Measurements from ENCODE around the gene PEX6. TPM values are rescaled to one million over a fixed set of nuclear protein-coding genes. Genes with fewer than 3 reads are reported as not detected.

Gene PEX6
- total RNA-seq, 1 donor from 2014 or later = 13.4 TPM

DNA sequence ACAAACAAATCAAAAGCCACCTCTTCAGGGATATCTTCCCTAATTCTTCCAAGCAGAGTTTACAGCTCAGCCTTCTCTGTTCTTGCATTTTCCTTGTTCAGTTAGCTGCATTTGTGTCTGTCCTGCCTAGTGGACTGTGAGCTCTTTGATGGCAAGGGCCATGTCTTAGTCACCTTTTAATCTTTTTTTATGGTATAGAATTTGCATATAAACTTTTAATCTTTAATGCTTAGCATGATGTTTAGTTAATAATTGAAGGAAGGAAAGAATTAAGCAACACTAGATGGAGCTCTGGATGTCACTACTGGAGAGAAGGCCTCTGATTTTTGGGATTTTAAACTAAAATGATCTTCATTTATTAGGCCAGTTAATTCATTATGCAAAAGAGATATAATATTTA, 17.5 kb upstream of the PEX6 start:
- no peak for DNase-seq (ENCODE audit: low spot score)

DNA sequence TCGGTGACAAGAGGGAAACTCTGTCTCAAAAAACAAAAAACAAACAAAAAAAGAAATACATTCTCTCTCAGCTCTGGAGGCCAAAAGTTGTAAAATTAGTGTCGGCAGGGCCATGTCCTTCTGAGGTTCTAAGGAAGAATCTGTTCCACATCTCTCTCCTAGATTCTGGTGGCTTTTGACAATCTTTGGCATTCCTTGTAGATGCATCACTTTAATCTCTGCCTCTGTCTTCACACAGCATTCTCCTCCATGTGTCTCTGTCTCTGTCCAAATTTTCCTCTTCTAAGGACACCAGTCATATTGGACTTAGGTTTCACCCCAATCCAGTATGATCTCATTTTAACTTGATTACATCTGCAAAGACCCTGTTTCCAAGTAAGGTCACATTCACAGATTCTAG, 14.5 kb upstream of the PEX6 start:
- no peak for DNase-seq (ENCODE audit: low spot score)

DNA sequence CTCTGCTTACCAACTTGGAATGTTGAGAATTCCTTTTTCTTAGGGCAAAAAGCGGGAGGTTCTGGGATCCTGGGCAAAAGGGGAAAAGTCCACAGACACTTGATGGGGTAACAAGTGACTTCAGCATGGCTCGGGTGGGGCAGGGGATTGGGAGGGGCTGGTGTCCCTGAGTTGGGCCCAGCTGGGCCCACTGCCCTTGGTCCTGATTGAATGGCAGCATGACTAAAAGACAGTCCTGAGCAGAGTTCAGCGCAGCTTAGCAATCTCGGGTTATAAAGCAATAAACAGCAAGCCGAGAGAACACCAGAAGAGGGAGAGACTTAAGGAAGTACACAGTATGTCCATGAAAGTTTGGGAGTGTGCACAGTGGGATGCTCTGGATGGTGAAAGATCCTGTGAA, 10.9 kb upstream of the PEX6 start:
- DNase-seq (ENCODE audit: low spot score) = no peak

DNA sequence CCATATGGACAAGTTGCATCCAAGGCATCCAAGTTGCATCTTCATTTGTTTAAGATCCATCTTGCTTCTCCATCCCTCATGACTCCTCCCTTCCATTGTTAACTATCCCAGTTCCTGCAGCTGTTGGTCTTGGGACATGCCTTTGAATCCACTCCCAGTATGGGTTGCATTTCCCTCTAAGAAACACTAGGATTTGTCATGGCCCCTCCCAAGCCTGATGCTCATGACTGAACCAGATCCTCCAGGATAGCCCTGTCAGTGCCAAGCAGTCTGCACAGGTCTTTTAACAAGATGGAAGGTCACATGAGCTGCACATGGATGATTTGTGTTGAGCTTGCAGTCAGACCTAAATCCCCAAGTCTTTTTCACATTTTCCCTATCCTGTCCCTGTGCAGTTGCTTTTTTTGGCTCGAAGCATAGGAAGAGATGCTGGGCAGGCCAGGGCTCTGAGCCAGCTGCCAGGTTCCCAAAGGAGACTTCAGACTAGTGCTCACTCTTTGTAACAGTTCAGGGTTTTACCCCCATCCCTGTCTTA, 9.6 kb upstream of the PEX6 start:
- no peak for DNase-seq (ENCODE audit: low spot score)

DNA sequence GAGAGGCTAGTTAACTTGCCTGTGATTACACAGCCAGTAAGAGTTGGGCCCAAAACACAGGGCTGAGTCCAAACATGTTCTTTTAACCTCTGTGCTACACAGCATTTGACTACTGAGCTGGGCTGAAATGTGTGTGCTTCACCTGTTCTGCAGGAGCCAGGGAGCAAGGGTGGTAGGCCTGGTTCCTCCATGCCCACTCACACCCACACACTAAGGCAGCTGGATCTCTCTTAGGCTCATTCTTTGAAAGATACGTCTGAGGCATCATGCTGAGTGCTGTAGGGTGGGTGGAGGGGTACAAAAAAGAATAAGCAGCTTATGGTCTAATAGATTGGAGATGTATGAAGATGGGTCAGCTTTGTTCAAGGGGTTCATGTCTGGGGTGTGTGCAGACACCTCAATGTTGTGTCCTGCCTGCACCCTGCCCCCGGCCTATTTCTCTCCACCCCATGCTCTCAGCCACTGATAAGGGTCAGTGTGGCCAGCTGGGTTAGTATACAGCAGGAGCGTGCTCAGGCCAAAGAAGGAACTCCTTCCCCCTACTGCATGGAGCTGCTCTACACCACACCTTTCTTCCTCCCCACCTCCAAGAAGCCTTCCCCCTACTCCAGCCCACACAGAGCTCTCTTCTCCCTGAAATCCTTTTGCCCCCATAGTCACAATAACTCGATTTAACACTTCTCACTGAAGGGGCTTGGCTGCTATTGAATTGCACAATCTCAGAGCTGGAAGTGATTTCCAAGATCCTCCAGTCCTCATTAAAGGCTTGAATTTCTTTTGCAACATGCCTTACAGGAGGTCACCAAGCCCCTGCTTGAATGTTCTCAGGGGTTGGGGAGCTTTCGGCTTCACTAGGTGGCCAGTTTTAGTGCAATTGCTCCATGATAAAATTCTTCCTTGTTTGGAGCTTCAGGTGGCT, 8.8 kb upstream of the PEX6 start:
- DNase-seq (ENCODE audit: low spot score) = no peak

DNA sequence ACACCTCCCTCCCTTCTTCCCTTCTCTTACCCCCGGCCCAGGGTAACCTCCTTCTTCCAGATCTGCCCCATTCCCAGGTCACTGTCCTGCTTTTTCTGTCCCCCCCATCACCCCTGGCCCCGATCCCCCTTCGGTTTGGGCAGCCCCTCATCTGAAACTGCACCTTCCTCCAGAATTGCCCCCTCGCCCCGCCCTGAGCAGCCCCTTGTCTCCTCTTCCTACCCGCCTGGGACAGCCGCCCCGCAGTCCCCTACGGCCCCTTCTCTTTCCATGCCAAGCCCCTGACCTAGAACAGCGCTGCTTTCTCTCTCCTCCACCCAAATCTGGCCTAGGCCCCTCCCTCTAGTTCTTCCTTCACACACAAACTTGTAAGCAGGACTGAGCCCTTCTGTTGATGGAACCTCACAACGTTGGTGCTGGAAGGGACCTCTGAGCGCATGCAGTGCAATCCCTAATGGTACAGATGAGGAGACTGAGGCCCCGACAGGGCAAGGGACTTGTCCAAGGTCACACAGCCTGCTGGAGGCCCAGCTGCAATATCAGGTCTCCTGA, 6.0 kb upstream of the PEX6 start:
- DNase-seq (ENCODE audit: low spot score) = no peak

DNA sequence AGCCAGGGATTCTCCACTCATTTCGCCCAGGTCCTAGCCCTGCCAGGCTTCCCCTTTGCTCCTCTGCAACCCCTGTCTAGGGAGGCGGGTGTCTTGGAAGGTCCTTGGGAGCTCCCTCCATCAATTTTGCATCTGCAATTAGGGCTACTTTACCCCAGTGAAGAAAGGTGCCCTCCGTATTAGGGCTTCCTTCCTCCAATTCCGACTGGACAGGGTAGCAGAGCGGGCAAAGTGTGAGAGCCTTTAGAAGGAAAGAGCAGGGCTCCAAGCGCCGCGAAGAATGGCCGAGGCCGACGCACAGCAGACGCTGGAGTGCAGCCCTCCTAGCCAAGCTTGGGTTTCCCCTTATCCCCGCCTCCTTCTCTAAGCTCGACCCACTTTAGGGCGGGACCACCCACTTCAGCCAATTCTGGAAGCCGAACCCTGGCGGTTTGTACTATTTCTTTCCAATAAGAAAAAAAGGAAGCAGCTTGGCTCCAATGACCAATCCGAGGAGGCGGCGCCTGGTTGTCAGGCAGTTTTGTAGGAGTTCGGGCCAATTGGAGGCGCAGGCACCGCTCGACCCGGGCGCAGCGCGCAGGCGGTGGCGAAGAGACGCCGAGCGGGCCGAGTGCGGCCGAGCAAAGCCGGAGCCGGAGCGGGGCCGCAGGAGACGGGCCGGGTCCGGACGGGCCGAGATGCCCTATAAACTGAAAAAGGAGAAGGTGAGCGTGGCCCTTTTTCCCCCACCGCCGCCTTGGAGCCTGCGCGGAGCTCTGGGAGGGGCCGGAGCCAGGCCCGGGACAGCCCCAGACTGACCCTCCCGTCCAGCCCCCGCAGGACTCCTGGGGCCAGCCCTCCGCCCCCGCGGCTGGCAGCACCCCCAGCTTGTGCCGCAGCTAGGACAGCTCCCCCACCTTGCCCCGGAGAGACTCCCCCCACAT, 5.3 kb upstream of the PEX6 start, which contains the start of gene PPP2R5D:
TSS of gene PPP2R5D (plus strand) at position 570 of the 923 bp plus-strand sequence. CDS start at position 678, 108 bp downstream.
- peak; percentile 97 for DNase-seq (ENCODE audit: low spot score)

DNA sequence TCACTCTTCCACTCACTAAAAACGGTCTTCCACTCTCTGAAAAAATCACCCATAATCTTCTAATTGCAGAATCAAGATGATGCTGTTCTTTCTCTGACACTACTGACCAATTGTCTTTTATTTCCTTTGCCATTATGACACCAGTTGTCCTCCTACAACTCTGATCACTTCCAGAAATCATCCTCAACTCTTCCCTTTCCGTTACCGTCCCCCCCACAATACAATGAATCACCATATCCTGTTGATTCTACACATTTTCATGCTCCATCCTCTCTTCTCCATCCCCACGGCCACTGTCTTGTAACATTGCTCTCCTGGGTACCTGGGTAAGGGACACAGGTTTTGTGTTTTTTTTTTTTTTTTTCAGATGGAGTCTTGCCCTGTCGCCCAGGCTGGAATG, 2.9 kb upstream of the PEX6 start:
- no peak for DNase-seq (ENCODE audit: low spot score)

DNA sequence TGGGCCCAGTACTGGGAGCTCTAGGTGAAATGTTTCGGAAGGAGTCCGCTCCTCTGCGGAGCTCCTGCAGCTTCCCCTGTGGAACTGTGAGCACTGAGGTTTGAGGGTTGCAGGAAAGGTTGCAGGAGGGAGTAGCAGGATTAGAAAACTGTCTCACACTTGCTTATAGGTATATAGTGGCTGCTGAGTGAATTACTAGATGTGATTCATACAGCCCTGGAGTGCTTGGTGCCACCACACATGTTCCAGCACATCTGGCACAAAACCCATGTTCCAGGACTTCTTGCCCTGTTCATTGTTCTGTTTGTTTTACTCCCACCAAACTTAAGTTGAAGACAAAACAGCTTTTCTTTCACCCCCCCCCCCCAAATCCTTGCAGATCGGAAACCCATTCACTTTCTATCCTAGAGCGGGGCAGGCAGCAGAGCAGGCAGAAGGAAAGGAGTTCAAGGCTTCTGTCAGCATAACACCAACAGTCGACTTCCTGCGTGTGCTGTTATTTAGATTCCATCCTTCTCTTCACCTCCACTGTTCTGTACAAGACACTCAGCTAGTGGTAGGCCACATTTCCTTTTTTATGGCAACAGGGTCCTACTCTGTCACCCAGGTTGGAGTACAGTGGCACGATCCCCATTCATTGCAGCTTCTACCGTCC, 669 bp upstream of the PEX6 start:
- DNase-seq (ENCODE audit: low spot score) = no peak

DNA sequence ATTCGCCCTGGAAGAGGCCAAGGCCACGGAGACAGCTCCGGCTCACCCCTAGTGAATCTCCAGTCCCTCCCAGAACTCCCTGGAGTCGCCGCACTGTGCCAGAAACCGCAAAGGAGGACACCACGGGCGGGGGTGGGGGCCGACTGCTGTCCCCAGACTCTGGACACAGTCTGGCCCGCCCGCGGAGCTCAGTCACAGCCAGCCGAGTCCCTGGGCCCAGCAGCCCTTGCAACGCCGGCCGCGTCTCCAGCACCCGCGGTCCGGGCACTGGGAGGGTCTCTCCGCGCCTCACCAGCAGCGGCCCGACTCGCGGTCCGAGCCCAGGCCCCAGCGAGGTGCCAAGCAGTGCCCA, 518 bp downstream of the PEX6 start:
- no peak for DNase-seq (ENCODE audit: low spot score)

DNA sequence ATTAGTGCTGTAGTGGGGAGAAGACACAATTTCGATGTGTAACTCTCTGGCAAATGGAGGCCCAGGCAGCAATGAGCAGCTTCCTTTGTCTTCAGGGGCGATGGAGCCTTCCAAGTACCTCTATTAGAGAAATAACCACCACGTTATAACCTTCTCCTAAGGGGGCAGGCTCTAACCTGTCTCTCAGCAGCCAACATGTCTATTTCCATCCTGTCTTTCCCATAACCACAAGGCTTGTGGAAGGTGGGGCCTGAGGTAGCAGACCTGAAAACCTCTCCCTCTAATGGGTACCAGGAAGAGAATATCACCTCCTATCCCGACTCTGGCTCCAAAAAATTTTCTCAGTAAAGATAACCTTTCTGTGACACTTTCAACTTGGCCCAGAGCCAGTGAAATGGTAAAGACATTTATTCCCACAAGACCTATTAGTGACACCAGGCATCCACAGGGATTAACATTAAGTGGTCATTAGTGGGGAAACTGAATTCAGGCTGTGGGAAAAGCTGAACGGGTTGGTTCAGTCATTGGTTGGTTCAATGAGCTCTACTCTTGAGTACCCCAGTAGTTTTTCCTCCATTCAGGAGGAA, 4.0 kb downstream of the PEX6 start:
- no peak for DNase-seq (ENCODE audit: low spot score)

DNA sequence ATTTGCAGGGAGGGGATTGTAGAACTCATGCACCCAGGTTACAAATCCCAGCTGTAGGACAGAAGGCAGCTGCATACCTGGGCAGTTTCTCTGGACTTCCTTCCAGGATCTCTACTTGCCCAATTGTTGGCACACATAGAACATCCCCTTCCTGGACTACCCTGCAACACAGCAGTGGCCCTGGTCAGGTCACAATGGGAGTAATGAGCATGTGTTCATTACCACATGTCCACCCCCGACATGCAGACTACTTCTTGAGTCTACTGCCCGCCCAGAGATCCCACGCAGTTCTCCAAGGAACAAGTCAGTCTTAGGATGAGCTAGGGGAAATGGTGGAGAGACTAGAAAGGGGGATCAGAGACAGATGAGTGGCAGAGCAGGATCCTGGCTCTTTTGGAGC, 5.1 kb downstream of the PEX6 start:
- no peak for DNase-seq (ENCODE audit: low spot score)

DNA sequence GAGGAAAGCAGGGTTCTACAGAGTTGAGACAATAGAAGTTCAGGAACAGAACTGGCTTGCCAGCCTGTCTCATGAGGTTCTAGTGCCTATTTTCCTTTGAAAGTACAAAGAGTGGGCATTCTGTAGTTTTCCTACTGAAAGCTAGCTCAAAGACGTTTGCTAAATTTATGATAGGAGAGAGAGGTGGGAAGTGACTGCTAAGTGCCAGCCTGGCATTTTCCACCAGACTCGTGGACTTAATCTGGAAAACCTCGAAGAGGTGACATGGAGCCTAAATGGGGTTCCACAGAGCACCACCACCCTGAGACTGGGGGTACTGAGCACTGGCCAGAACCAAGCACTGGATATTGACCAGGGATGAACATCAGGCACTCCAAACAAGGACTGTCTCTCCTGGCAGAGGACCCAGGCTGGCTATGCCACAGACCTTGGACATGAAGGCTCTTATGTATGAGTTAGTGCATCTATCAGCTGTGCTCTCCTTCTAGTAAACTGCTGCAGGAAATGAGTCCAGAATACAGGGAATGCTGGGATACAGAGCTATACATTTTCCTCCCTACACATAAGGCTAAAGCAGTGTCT, 7.1 kb downstream of the PEX6 start:
- no peak for DNase-seq (ENCODE audit: low spot score)

DNA sequence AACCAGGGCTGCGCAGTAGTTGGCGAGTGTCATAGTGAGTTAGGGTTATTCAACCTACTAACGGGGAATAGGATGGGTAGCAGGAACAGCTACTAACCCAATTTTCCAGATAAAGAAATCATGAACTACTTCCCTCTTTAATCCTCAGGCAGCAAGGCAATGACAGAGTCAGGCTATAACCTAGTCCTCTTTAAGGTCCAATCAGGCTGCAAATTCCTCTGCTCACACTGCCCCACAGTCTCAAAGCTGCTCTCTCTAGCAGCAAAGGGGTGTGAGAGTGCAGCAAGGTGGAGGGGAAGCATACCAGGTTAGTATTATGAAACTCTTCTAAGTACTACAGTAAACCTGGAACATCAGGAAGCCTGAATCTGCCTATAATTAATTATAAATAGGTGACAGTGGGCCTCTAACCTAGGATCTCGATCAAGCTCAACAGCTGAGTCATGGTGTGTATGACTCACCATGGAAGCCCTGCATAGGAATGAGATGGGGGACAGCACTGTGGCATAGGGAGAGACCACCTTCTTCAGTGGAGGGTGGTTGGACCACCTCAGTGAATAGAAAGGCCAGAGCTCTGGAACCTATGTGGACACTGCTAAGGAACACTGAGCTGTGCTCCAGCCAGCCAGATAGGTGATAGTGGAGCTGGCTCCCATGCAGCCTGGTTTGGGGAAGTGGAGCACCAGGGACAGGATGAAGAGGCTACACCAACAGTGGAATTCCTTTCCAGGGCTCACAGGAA, 7.9 kb downstream of the PEX6 start:
- no peak for DNase-seq (ENCODE audit: low spot score)

DNA sequence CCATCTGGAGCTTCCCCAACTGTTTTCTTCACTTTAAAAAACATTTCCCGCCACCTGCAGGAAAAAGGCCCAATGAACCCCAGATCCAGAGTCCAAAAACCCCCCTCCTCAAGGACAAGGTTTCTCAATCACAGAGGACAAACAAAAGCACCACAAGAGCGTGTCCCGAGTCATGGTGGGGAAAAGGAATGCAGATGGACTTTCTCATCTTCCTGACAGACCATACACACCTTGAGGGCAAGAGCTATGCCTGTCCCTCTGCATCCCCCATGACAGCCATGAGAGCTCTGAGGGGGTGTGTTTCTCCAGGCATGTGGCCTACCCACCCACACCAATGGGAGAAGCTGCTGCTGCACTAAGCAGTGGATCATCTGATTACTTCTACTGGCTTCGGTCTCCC, 9.0 kb downstream of the PEX6 start:
- DNase-seq (ENCODE audit: low spot score) = no peak

DNA sequence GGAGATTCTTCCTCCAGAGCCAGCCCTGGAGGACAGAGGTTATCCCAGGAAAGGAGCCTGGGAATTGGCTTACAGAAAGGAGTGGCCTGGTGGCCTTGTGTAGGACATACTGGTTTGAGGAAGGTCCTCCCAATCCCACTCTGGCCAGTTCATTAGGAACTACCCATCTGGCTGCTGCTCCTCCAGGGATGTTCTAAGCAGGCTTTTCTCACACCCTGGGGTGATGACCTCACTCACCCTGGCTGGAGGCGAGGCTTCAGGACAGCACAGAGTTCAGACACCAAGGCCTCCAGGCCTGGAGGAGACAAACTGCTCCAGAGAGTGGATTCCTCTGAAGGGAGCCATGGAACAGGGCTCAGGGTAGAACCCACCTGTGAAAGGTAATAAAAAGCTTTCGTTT, 9.6 kb downstream of the PEX6 start:
- DNase-seq (ENCODE audit: low spot score) = no peak

DNA sequence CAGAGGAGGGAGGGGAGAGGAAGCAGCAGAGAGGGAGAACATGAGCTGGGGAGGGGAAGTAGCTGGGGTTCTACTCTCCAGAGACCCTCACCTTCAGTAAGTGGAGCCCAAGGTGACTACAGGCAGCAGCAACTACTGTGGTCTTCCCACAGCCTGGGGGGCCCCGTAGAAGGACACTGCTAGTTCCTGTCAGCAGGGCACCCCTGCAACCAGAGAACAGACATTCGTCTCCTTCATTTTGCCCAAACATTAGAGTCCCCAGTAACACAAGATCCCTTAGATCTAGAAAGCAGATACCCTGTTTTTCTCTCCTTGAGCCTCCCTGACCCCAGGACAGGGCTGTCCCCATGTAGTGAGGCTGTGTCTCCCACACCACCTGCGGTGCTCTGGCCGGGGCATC, 10.2 kb downstream of the PEX6 start:
- DNase-seq (ENCODE audit: low spot score) = no peak

DNA sequence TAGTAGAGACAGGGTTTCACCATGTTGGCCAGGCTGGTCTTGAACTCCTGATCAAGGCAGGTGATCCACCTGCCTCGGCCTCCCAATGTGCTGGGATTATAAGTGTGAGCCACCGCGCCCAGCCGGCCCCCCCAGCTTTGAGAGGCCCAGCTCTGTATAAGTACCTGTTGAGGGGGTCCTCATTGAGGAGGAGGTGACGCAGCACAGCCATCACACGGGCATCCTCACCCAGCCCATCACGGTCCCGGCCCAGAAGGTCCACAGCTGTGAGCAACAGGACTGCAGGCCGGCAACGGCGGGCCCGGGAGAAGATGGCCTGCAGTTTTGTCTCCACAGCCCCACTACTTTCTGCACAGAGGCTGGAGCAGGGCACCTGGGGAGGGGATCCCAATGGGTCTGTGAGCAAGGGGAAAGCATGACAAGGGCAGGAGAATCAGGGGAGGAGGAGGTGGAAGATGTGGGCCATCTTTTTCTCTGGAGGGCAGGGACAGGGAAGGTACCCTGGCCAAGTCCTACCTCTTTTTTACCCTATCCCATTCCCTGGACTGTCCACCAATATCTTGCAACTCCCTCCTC, 10.8 kb downstream of the PEX6 start:
- DNase-seq (ENCODE audit: low spot score) = no peak

DNA sequence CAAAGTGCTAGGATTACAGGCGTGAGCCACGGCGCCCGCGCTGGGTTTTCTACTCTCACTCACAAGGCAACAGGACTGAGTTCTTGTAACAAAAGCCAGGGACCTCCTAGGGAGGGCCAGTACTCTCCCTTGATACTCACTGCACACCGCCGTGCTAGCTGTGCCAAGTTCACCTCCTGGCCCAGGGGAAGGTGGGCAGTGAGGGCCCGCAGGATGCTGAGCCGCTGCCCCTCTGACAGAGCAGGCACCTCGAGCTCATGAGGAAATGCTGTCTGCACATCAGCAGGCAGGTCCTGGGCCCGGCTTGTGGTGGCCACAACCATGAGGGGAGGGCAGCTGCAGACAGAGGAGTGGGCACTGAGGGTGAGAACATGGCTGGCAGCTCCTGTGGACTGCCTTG, 11.8 kb downstream of the PEX6 start:
- peak; percentile 82 for DNase-seq (ENCODE audit: low spot score)
